ENCODE measurements around the gene TMEM18. TPM values are rescaled to one million over a fixed set of nuclear protein-coding genes. Genes with fewer than 3 reads are reported as not detected.

Gene TMEM18
- total and polyA plus RNA-seq, 2 of the 13 experiments (the other 11 are each of a cell fraction or from before 2014, with no cell fraction given), result 45.9 to 49.4 TPM

DNA sequence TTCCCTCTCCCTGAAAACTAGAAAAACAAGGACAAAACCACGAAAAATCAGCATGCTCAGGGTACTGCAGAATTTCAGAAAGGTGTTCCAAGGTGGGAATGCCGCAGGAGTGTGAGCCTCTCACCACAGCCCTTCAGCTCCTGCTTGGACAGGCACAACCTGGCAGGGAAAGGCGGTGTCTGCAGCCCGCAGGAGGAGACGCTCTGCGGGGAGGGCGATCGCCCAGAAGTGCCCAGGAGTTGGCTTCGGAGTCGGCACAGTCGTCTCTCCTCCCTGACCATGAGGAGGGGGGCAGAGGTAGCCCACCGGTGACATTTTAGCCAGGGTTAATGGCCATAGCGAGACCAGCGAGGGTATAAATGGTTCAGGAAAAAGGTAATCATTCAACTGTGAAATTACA lies 57.2 kb downstream of the TMEM18 start:
- no peak for ATAC-seq
- no TSS peak for BruUV-seq (replicated peaks)
- POLR2A ChIA-PET, result no interaction called here
- CTCF ChIA-PET (ENCODE audit: low intra/inter-chr PET ratio, low total read pairs), result no interaction called here
- no peak for DNase-seq (ENCODE audit: low spot score)
- Histone ChIP-seq H3K79me2 (ENCODE audit: insufficient read depth, low read length) (no peaks in the 10 kb centered on the region), H2AFZ (ENCODE audit: low read length) (no peak overlapping the region), H3K27ac (ENCODE audit: extremely low read length, insufficient read depth, low read length) (no peak overlapping the region), H3K4me2 (ENCODE audit: low read depth, low read length) (no peak overlapping the region), H3K36me3 (replicated peaks in 1 of 2; ENCODE audit: control insufficient read depth in 1 of 2, insufficient read depth in 2 of 2, low read length in 2 of 2) (no peaks in the 10 kb centered on the region), H3K9me3 (ENCODE audit: low read length) (0 out of 2 replicates have a peak, but pooled peaks cover 4% of the 10 kb centered on the region), H3K9ac (ENCODE audit: insufficient read depth, low read depth, low read length) (no peak overlapping the region), H3K27me3 (ENCODE audit: control insufficient read depth in 1 of 2, insufficient read depth in 2 of 2, low read length in 2 of 2) (peaks cover 0 to 37% of the 10 kb centered on the region in 2 experiments; a peak in 3 of 5 replicates), H4K20me1 (ENCODE audit: insufficient read depth, low read length) (no peaks in the 10 kb centered on the region), H3K4me1 (ENCODE audit: insufficient read depth, low read length) (no peaks in the 10 kb centered on the region), H3K4me3 (replicated peaks in 1 of 3; ENCODE audit: insufficient read depth in 1 of 3, low read depth in 2 of 3, low read length in 3 of 3) (no peak overlapping the region)
- no peak for TF ChIP-seq MAZ (IDR thresholded peaks at IDR 0.05; ENCODE audit: borderline replicate concordance, low read depth, low read length)
- no peak for TF ChIP-seq MAZ (CRISPR knock-in tag; IDR thresholded peaks at IDR 0.05; ENCODE audit: low read depth)
- no peak for TF ChIP-seq ZNF891 (CRISPR knock-in tag; IDR thresholded peaks at IDR 0.05)
- TF ChIP-seq, protein P1, sequence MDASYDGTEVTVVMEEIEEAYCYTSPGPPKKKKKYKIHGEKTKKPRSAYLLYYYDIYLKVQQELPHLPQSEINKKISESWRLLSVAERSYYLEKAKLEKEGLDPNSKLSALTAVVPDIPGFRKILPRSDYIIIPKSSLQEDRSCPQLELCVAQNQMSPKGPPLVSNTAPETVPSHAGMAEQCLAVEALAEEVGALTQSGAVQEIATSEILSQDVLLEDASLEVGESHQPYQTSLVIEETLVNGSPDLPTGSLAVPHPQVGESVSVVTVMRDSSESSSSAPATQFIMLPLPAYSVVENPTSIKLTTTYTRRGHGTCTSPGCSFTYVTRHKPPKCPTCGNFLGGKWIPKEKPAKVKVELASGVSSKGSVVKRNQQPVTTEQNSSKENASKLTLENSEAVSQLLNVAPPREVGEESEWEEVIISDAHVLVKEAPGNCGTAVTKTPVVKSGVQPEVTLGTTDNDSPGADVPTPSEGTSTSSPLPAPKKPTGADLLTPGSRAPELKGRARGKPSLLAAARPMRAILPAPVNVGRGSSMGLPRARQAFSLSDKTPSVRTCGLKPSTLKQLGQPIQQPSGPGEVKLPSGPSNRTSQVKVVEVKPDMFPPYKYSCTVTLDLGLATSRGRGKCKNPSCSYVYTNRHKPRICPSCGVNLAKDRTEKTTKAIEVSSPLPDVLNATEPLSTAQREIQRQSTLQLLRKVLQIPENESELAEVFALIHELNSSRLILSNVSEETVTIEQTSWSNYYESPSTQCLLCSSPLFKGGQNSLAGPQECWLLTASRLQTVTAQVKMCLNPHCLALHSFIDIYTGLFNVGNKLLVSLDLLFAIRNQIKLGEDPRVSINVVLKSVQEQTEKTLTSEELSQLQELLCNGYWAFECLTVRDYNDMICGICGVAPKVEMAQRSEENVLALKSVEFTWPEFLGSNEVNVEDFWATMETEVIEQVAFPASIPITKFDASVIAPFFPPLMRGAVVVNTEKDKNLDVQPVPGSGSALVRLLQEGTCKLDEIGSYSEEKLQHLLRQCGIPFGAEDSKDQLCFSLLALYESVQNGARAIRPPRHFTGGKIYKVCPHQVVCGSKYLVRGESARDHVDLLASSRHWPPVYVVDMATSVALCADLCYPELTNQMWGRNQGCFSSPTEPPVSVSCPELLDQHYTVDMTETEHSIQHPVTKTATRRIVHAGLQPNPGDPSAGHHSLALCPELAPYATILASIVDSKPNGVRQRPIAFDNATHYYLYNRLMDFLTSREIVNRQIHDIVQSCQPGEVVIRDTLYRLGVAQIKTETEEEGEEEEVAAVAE (CRISPR knock-in tag; IDR thresholded peaks at IDR 0.05; ENCODE audit: borderline replicate concordance), result no peak
- TF ChIP-seq SIX1 (CRISPR knock-in tag; IDR thresholded peaks at IDR 0.05; ENCODE audit: borderline replicate concordance), result no peak
- no peak for TF ChIP-seq ZSCAN20 (CRISPR knock-in tag; IDR thresholded peaks at IDR 0.05; ENCODE audit: borderline replicate concordance)
- TF ChIP-seq, protein P2, sequence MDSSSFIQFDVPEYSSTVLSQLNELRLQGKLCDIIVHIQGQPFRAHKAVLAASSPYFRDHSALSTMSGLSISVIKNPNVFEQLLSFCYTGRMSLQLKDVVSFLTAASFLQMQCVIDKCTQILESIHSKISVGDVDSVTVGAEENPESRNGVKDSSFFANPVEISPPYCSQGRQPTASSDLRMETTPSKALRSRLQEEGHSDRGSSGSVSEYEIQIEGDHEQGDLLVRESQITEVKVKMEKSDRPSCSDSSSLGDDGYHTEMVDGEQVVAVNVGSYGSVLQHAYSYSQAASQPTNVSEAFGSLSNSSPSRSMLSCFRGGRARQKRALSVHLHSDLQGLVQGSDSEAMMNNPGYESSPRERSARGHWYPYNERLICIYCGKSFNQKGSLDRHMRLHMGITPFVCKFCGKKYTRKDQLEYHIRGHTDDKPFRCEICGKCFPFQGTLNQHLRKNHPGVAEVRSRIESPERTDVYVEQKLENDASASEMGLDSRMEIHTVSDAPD (CRISPR knock-in tag; IDR thresholded peaks at IDR 0.05), result no peak
- no peak for TF ChIP-seq RAD51 (IDR thresholded peaks at IDR 0.05; ENCODE audit: borderline replicate concordance)
- TF ChIP-seq HNF4A (CRISPR knock-in tag; IDR thresholded peaks at IDR 0.05), result no peak
- no peak for TF ChIP-seq SMAD3 (CRISPR knock-in tag; IDR thresholded peaks at IDR 0.05)
- TF ChIP-seq SMYD3 (CRISPR knock-in tag; IDR thresholded peaks at IDR 0.05), result no peak
- TF ChIP-seq, protein P3, sequence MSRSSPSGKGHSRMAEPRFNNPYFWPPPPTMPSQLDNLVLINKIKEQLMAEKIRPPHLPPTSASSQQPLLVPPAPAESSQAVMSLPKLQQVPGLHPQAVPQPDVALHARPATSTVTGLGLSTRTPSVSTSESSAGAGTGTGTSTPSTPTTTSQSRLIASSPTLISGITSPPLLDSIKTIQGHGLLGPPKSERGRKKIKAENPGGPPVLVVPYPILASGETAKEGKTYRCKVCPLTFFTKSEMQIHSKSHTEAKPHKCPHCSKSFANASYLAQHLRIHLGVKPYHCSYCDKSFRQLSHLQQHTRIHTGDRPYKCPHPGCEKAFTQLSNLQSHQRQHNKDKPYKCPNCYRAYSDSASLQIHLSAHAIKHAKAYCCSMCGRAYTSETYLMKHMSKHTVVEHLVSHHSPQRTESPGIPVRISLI (CRISPR knock-in tag; IDR thresholded peaks at IDR 0.05; ENCODE audit: borderline replicate concordance), result no peak
- no peak for TF ChIP-seq ZNF737 (CRISPR knock-in tag; IDR thresholded peaks at IDR 0.05; ENCODE audit: borderline replicate concordance)
- TF ChIP-seq, protein P4, sequence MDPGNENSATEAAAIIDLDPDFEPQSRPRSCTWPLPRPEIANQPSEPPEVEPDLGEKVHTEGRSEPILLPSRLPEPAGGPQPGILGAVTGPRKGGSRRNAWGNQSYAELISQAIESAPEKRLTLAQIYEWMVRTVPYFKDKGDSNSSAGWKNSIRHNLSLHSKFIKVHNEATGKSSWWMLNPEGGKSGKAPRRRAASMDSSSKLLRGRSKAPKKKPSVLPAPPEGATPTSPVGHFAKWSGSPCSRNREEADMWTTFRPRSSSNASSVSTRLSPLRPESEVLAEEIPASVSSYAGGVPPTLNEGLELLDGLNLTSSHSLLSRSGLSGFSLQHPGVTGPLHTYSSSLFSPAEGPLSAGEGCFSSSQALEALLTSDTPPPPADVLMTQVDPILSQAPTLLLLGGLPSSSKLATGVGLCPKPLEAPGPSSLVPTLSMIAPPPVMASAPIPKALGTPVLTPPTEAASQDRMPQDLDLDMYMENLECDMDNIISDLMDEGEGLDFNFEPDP (CRISPR knock-in tag; conservative IDR thresholded peaks at IDR 0.05), result no peak
- no peak for TF ChIP-seq ATF1 (CRISPR knock-in tag; IDR thresholded peaks at IDR 0.05)
- TF ChIP-seq HMG20A (CRISPR knock-in tag; IDR thresholded peaks at IDR 0.05; ENCODE audit: borderline replicate concordance), result no peak
- no peak for TF ChIP-seq MAFK (conservative IDR thresholded peaks at IDR 0.05 in 1 of 2, IDR thresholded peaks at IDR 0.05 in 1 of 2; ENCODE audit: low read length in 2 of 2)
- in situ Hi-C loops (cut with HindIII; ENCODE audit: extremely low pct_ligation_motif_present, low pct_unique_long_range_greater_than_20kb) (no loop called here), intact Hi-C loops (cut with micrococcal nuclease; ENCODE audit: unreplicated experiment) (no loop called here)
- FAIRE-seq, result no peak
- 53% methylated on average over 14 of the region's 14 CpGs for WGBS (ENCODE audit: low lambda C conversion rate)

All from HepG2 (cell line).